GM12878 (cell line): Measurements from ENCODE around the gene SEC22C. TPM values are rescaled to one million over a fixed set of nuclear protein-coding genes. Genes with fewer than 3 reads are reported as not detected.
A peak's percentile ranks its signal among the peaks of the same experiment; 100 is the strongest.

Experiments
- BCLAF1 ChIP-seq: fragments of 450-650 bp; IDR thresholded peaks from 2 replicates; pipeline ENCODE4 v1.6.1; 2017; ENCODE audit warnings: antibody characterized with exemption, mild to moderate bottlenecking, moderate library complexity
- BRCA1 ChIP-seq: IDR thresholded peaks from 2 replicates; pipeline ENCODE4 v1.6.1; 2011; ENCODE audit warnings: low read depth, low read length, improper control_type of control experiment
- CBFB ChIP-seq: IDR thresholded peaks from 2 replicates; pipeline ENCODE4 v1.6.1; 2016; ENCODE audit warnings: antibody characterized with exemption, low read depth
- LARP7 ChIP-seq: fragments of 450-650 bp; IDR thresholded peaks from 2 replicates; pipeline ENCODE4 v1.6.1; 2017; ENCODE audit warnings: mild to moderate bottlenecking
- NKRF ChIP-seq: fragments of 450-650 bp; conservative IDR thresholded peaks from 2 replicates; pipeline ENCODE4 v1.6.1; 2017; ENCODE audit warnings: mild to moderate bottlenecking, moderate library complexity
- NR2F1 ChIP-seq: fragments of 450-650 bp; conservative IDR thresholded peaks from 2 replicates; pipeline ENCODE4 v1.6.1; 2017; ENCODE audit warnings: mild to moderate bottlenecking
- NRF1 ChIP-seq: conservative IDR thresholded peaks from 2 replicates; pipeline ENCODE4 v1.6.1; 2011; ENCODE audit warnings: mild to moderate bottlenecking, low read depth, low read length, improper control_type of control experiment
- PAX5 ChIP-seq: IDR thresholded peaks from 2 replicates; pipeline ENCODE4 v1.6.1; 2011; ENCODE audit warnings: low read depth, low read length, borderline replicate concordance
- PKNOX1 ChIP-seq: fragments of 450-650 bp; IDR thresholded peaks from 2 replicates; pipeline ENCODE4 v1.6.1; 2016; ENCODE audit warnings: mild to moderate bottlenecking
- RB1 ChIP-seq: fragments of 450-650 bp; formaldehyde crosslinking; IDR thresholded peaks from 2 replicates; pipeline ENCODE4 v1.6.1; 2017; ENCODE audit warnings: mild to moderate bottlenecking, borderline replicate concordance
- RCOR1 ChIP-seq: conservative IDR thresholded peaks from 2 replicates; pipeline ENCODE4 v1.6.1; 2012; ENCODE audit warnings: low read depth, low read length, improper control_type of control experiment
- SMAD5 ChIP-seq: IDR thresholded peaks from 2 replicates; pipeline ENCODE4 v1.6.1; 2016; ENCODE audit warnings: antibody characterized with exemption, low read depth
- SP1 ChIP-seq: IDR thresholded peaks from one replicate; pipeline ENCODE4 v1.6.1; 2011; ENCODE audit warnings: low read depth, low read length
- SPI1 ChIP-seq: IDR thresholded peaks from 2 replicates; pipeline ENCODE4 v1.6.1; 2011; ENCODE audit warnings: low read depth, mild to moderate bottlenecking, low read length, moderate library complexity, borderline replicate concordance; ENCODE audit not compliant: insufficient read depth
- TARDBP ChIP-seq: IDR thresholded peaks from 2 replicates; pipeline ENCODE4 v1.6.1; 2016; ENCODE audit warnings: borderline replicate concordance
- TBL1XR1 ChIP-seq: IDR thresholded peaks from 2 replicates; pipeline ENCODE4 v1.6.1; 2012; ENCODE audit warnings: low read depth, low read length, improper control_type of control experiment
- WRNIP1 ChIP-seq: IDR thresholded peaks from 2 replicates; pipeline ENCODE4 v1.6.1; 2011; ENCODE audit warnings: low read depth, low read length, improper control_type of control experiment, borderline replicate concordance
- YY1 ChIP-seq: IDR thresholded peaks from 2 replicates; pipeline ENCODE4 v1.6.1; 2011; ENCODE audit warnings: low read depth, mild to moderate bottlenecking, low read length
- ZBTB40 ChIP-seq: fragments of 450-650 bp; IDR thresholded peaks from 2 replicates; pipeline ENCODE4 v1.6.1; 2016; ENCODE audit warnings: mild to moderate bottlenecking, moderate library complexity, borderline replicate concordance
- ZNF207 ChIP-seq: fragments of 450-650 bp; IDR thresholded peaks from 2 replicates; pipeline ENCODE4 v1.6.1; 2014; ENCODE audit warnings: antibody characterized with exemption, mild to moderate bottlenecking, borderline replicate concordance
- ZNF24 ChIP-seq: fragments of 450-650 bp; IDR thresholded peaks from 2 replicates; pipeline ENCODE4 v1.6.1; 2017; ENCODE audit warnings: antibody characterized with exemption, mild to moderate bottlenecking
- polyA plus RNA-seq, 11 experiments: library from polyadenylated mRNA; depleted of rRNA in 4 of 11; unstranded in 6 of 11; stranded (reverse) in 5 of 11; fragments of >200 nt; fragmentation: Nextera tagmentation in 4 of 11; fragmentation: Illumina TruSeq in 1 of 11; extraction: Ambion mirVana in 4 of 11; extraction: Trizol in 1 of 11; gene quantifications; 1 replicate in 1 of 11; 2 replicates in 10 of 11; pipeline versions ENCODE4 v1.2.1 to v1.2.3, GENCODE V29; 2011 to 2016; ENCODE audit warnings: inconsistent platforms in 2 of 11, missing spikeins in 2 of 11, low read depth in 1 of 11
- total RNA-seq, 4 experiments: library from RNA; depleted of rRNA in 3 of 4; stranded (reverse); fragments of >200 nt in 3 of 4; fragmentation: Illumina TruSeq in 1 of 4; extraction: Trizol in 1 of 4; gene quantifications; 2 replicates each; pipeline versions ENCODE4 v1.2.1 to v1.2.3, GENCODE V29; 2013 to 2021

The SEC22C gene
- total and polyA plus RNA-seq, 10 of the 15 experiments (the other 5 are each of a cell fraction or from before 2014, with no cell fraction given), result 15.6 to 47.0 (median 39.1) TPM

GRCh38 chr3:42581709-42582473, at the start of gene SEC22C (continued):
- TF ChIP-seq RB1, result no peak; the same call in 1 of the 2 replicates
- peak; percentile 74 for TF ChIP-seq ZBTB40
- TF ChIP-seq RCOR1, result 0 out of 2 replicates have a peak, but pooled peaks have one; percentile 16
- TF ChIP-seq YY1, result peak; percentile 30; the same call in 1 of the 2 replicates
- TF ChIP-seq SPI1, result no peak
- TF ChIP-seq CBFB, result peak; percentile 35; the same call in 1 of the 2 replicates
- peak; percentile 65 for TF ChIP-seq NKRF
- TF ChIP-seq PKNOX1, result peak; percentile 69
- TF ChIP-seq ZNF24, result peak; percentile 35; the same call in 1 of the 2 replicates
- TF ChIP-seq LARP7, result peak; percentile 40; the same call in 1 of the 2 replicates
- TF ChIP-seq SMAD5, result peak; percentile 62; the same call in 1 of the 2 replicates
- TF ChIP-seq NRF1, result peak; percentile 86
- no peak for TF ChIP-seq WRNIP1
- no peak for TF ChIP-seq TBL1XR1
- no peak for TF ChIP-seq ZNF207
- TF ChIP-seq BCLAF1, result no peak
- 0 out of 2 replicates have a peak, but pooled peaks have one; percentile 19 for TF ChIP-seq BRCA1
- TF ChIP-seq SP1, result peak; percentile 76
- peak; percentile 72 for TF ChIP-seq NR2F1
- TF ChIP-seq TARDBP, result no peak
- peak; percentile 5; the same call in 1 of the 2 replicates for TF ChIP-seq PAX5
